ENCODE measurements around the gene ZDHHC6.

DNA sequence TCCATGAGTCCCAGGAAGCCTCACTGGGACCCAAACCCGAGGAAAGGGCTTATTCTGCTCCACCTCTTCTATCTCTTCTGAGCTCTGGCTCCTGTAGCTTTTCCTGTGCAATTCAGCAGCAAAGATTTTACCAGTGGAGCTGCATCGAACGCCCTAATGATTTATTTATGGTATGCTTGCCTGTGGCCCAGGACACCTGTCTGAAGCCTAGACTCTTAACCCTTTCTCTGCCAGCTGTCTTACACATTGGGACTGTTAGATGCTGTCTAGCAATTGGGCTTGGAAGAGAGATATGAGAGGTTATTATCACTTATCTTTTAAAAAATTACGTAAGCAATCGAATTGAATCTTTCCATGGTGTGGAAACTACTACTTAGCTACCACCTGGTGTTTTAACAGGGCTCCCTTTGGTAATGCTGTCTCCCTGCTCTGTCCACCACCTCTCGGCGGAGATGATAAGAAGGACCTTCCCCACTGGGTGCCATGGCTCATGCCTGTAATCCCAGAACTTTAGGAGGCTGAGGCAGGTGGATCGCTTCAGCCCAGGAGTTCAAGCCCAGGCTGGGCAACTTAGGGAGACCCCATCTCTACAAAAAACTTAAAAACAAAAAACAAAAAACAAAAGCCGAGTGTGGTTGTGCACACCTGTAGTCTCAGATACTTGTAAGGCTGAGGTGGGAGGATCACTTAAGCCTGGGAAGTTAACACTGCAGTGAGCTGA, 64.0 kb downstream of the ZDHHC6 start:
- TF ChIP-seq POLR2A (IDR thresholded peaks at IDR 0.05): no peak
- TF ChIP-seq, protein P1, sequence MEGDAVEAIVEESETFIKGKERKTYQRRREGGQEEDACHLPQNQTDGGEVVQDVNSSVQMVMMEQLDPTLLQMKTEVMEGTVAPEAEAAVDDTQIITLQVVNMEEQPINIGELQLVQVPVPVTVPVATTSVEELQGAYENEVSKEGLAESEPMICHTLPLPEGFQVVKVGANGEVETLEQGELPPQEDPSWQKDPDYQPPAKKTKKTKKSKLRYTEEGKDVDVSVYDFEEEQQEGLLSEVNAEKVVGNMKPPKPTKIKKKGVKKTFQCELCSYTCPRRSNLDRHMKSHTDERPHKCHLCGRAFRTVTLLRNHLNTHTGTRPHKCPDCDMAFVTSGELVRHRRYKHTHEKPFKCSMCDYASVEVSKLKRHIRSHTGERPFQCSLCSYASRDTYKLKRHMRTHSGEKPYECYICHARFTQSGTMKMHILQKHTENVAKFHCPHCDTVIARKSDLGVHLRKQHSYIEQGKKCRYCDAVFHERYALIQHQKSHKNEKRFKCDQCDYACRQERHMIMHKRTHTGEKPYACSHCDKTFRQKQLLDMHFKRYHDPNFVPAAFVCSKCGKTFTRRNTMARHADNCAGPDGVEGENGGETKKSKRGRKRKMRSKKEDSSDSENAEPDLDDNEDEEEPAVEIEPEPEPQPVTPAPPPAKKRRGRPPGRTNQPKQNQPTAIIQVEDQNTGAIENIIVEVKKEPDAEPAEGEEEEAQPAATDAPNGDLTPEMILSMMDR (IDR thresholded peaks at IDR 0.05): no peak

Data from testis (tissue), 2 donors.